DND-41 (cell line): ENCODE results near the gene EMC7.
"Not testable (repeated sequence)": the region's sequence is repeated elsewhere in the genome, so short reads cannot be mapped to it uniquely, and the experiment has no call there.

Experiments
- ATAC-seq: fragments of 200-7000 bp; cut with Tn5 transposase; 3 replicates; pipeline ENCODE4 v1.9.1; 2021; ENCODE audit warnings: low read depth; ENCODE audit not compliant: insufficient read depth
- DNase-seq: peaks from one replicate; pipeline ENCODE4 v3.0.0-alpha.2; 2020
- H2AFZ ChIP-seq: 2 replicates; pipeline ENCODE4 v1.6.0; 2012; ENCODE audit warnings: low read depth, low read length
- H3K27ac ChIP-seq: 2 replicates; pipeline ENCODE4 v1.5.1; 2012; ENCODE audit warnings: low read length, inconsistent platforms
- H3K27me3 ChIP-seq: fragments of 200-600 bp; sonication (generic); 2 replicates; pipeline ENCODE4 v1.6.0; 2012; ENCODE audit warnings: low read length, mild to moderate bottlenecking, inconsistent platforms; ENCODE audit not compliant: insufficient read depth, poor library complexity
- H3K36me3 ChIP-seq: 2 replicates; pipeline ENCODE4 v1.5.1; 2012; ENCODE audit warnings: low read length, inconsistent platforms; ENCODE audit not compliant: insufficient read depth
- H3K4me1 ChIP-seq: 2 replicates; pipeline ENCODE4 v1.5.1; 2012; ENCODE audit warnings: mild to moderate bottlenecking, low read length; ENCODE audit not compliant: insufficient read depth
- H3K4me2 ChIP-seq: 2 replicates; pipeline ENCODE4 v1.6.0; 2012; ENCODE audit warnings: mild to moderate bottlenecking, moderate library complexity, low read length, inconsistent platforms; ENCODE audit not compliant: insufficient read depth
- H3K4me3 ChIP-seq, 2 experiments: fragments of 200-600 bp in 1 of 2; shearing (Covaris generic) in 1 of 2; 2 replicates each; pipeline ENCODE4 v1.5.1; 2012 to 2016; ENCODE audit warnings: inconsistent platforms in 2 of 2, low read length in 2 of 2, mild to moderate bottlenecking in 2 of 2, low read depth in 1 of 2, moderate library complexity in 1 of 2
- H3K79me2 ChIP-seq: 2 replicates; pipeline ENCODE4 v1.6.0; 2012; ENCODE audit warnings: low read length, inconsistent platforms; ENCODE audit not compliant: insufficient read depth
- H3K9ac ChIP-seq: 2 replicates; pipeline ENCODE4 v1.6.0; 2012; ENCODE audit warnings: low read depth, mild to moderate bottlenecking, inconsistent platforms, low read length, moderate library complexity
- H3K9me3 ChIP-seq: 2 replicates; pipeline ENCODE4 v1.5.1; 2012; ENCODE audit warnings: low read length, moderate library complexity, mild to moderate bottlenecking, inconsistent platforms; ENCODE audit not compliant: insufficient read depth, severe bottlenecking
- H4K20me1 ChIP-seq: 2 replicates; pipeline ENCODE4 v1.6.0; 2012; ENCODE audit warnings: low read length; ENCODE audit not compliant: insufficient read depth
- EZH2 ChIP-seq: IDR thresholded peaks from 3 replicates; pipeline ENCODE4 v1.6.1; 2012; ENCODE audit warnings: borderline replicate concordance, low read depth, mild to moderate bottlenecking, moderate library complexity, low read length, inconsistent platforms; ENCODE audit not compliant: severe bottlenecking
- TF ChIP-seq, protein P1 (sequence below): IDR thresholded peaks from 2 replicates; pipeline ENCODE4 v1.5.1; 2012; ENCODE audit warnings: borderline replicate concordance, low read length, moderate library complexity, mild to moderate bottlenecking; ENCODE audit not compliant: poor library complexity, severe bottlenecking; ENCODE audit errors: extremely low read depth

EMC7 gene

DNA sequence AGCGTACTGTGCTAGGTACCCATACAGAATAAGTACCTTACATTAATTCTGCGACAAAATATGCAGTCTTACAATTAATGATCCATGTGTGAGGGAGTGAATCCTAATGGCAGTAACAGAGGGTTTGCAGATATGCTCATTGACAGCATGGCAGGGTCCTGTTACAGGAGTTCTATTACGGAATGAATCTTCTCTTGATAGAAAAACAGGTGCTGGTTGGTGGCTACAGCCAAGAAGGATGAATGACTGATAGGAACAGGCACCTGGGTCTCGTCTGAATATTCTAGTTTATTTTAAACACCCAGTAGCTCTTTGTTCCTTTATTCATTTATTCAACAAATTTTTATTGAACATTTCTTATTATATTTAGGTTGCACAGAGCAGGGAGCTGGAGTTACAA lies 23.0 kb upstream of the EMC7 start:
- no peak overlapping the region for H2AFZ ChIP-seq
- H3K79me2 ChIP-seq, result no peaks in the 10 kb centered on the region
- H3K4me3 ChIP-seq, result no peak overlapping the region
- H3K27me3 ChIP-seq, result no peaks in the 10 kb centered on the region
- no peaks in the 10 kb centered on the region for H3K36me3 ChIP-seq
- no peak overlapping the region for H3K9ac ChIP-seq
- TF ChIP-seq, protein P1, sequence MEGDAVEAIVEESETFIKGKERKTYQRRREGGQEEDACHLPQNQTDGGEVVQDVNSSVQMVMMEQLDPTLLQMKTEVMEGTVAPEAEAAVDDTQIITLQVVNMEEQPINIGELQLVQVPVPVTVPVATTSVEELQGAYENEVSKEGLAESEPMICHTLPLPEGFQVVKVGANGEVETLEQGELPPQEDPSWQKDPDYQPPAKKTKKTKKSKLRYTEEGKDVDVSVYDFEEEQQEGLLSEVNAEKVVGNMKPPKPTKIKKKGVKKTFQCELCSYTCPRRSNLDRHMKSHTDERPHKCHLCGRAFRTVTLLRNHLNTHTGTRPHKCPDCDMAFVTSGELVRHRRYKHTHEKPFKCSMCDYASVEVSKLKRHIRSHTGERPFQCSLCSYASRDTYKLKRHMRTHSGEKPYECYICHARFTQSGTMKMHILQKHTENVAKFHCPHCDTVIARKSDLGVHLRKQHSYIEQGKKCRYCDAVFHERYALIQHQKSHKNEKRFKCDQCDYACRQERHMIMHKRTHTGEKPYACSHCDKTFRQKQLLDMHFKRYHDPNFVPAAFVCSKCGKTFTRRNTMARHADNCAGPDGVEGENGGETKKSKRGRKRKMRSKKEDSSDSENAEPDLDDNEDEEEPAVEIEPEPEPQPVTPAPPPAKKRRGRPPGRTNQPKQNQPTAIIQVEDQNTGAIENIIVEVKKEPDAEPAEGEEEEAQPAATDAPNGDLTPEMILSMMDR, result no peak
- no peak for TF ChIP-seq EZH2
- H3K9me3 ChIP-seq, result no peaks in the 10 kb centered on the region
- no peak overlapping the region for H3K27ac ChIP-seq
- ATAC-seq (no peak), DNase-seq (no peak)
- no peaks in the 10 kb centered on the region for H3K4me1 ChIP-seq
- H4K20me1 ChIP-seq, result no peaks in the 10 kb centered on the region
- H3K4me2 ChIP-seq, result no peak overlapping the region

DNA sequence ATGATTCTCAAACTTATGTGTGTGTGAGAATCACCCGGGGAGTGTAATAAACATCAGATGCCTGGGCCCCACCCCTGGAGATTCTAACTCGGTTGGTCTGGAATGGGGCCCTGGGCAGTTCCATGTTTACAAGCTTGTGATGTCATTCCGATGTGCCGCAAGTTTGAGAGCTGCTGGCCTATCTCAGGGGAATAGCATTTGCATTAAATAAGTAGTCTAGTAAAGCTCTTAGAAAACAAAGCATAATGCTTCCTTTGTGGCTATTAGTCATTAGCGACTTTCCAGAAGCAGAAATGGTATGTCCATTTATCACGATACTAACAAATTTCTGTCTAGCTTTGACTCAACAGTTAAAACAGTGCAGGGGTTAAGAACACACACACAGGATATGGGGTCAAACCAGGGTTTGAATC lies 21.1 kb upstream of the EMC7 start:
- H3K27me3 ChIP-seq, result no peaks in the 10 kb centered on the region
- TF ChIP-seq, protein P1, result no peak
- no peak for TF ChIP-seq EZH2
- ATAC-seq, result no peak
- H3K4me1 ChIP-seq, result no peaks in the 10 kb centered on the region
- no peak overlapping the region for H2AFZ ChIP-seq
- H3K27ac ChIP-seq, result no peak overlapping the region
- no peak overlapping the region for H3K4me2 ChIP-seq
- no peaks in the 10 kb centered on the region for H3K9me3 ChIP-seq
- no peak for DNase-seq
- no peaks in the 10 kb centered on the region for H3K36me3 ChIP-seq
- H3K9ac ChIP-seq, result no peak overlapping the region
- no peaks in the 10 kb centered on the region for H4K20me1 ChIP-seq
- H3K79me2 ChIP-seq, result no peaks in the 10 kb centered on the region
- H3K4me3 ChIP-seq, result no peak overlapping the region

DNA sequence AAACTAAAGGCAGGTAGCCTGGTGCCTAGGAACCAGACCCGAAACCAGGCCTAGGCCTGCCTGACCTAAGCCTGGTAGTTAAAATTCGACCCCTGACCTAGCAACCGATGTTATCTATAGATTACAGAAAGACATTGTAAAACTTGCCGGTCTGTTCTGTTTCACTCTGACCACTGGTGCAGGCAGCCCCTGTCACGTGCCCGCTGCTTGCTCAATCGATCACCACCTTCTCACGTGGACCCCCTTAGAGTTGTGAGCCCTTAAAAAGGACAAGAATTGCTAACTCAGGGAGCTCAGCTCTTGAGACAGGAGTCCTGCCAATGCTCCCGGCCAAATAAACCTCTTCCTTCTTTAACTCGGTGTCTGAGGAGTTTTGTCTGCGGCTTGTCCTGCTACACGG lies 20.1 kb upstream of the EMC7 start:
- not testable (repeated sequence) for H2AFZ ChIP-seq

DNA sequence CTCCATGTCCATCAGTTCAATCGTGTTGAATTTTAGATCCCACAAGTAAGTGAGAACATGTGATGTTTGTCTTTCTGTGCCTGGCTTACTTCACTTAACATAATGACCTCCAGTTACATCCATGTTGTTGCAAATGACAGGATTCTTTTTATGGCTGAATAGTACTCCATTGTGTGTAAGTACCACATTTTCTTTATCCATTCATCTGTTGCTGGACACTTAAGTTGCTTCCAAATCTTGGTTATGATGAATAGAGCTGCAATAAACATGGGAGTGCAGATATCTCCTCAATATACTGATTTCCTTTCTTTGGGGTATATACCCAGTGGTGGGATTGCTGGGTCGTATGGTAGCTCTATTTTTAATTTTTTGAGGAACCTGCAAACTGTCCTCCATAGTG lies 18.8 kb upstream of the EMC7 start:
- DNase-seq, H3K9ac ChIP-seq, H3K4me3 ChIP-seq, H3K27ac ChIP-seq, H3K9me3 ChIP-seq, H3K27me3 ChIP-seq, ATAC-seq, H3K4me2 ChIP-seq, H2AFZ ChIP-seq, H4K20me1 ChIP-seq, H3K4me1 ChIP-seq, H3K79me2 ChIP-seq, H3K36me3 ChIP-seq: not testable (repeated sequence)

More for the DNA sequence above, 20.1 kb upstream of the EMC7 start:
- not testable (repeated sequence) for ATAC-seq, H4K20me1 ChIP-seq, DNase-seq, H3K4me3 ChIP-seq, H3K9me3 ChIP-seq, H3K79me2 ChIP-seq, H3K9ac ChIP-seq, H3K4me1 ChIP-seq, H3K27ac ChIP-seq, H3K36me3 ChIP-seq, H3K4me2 ChIP-seq, H3K27me3 ChIP-seq
